Activated CD4-positive, CD25-positive, alpha-beta regulatory T cell treated with anti-CD3 and anti-CD28 coated beads, Interleukin-2, amount 50 U/mL, for 24 hours (primary cell): ENCODE measurements around the gene EMILIN2.
"Not testable (repeated sequence)": the region's sequence is repeated elsewhere in the genome, so short reads cannot be mapped to it uniquely, and the experiment has no call there.

Experiments
- ATAC-seq, 2 donors: fragments of 150-1000 bp; cut with Tn5 transposase; one replicate each; pipeline ENCODE4 v1.10.0; 2021; ENCODE audit warnings: mild to moderate bottlenecking in 1 of 2, moderate library complexity in 1 of 2

EMILIN2 gene

DNA sequence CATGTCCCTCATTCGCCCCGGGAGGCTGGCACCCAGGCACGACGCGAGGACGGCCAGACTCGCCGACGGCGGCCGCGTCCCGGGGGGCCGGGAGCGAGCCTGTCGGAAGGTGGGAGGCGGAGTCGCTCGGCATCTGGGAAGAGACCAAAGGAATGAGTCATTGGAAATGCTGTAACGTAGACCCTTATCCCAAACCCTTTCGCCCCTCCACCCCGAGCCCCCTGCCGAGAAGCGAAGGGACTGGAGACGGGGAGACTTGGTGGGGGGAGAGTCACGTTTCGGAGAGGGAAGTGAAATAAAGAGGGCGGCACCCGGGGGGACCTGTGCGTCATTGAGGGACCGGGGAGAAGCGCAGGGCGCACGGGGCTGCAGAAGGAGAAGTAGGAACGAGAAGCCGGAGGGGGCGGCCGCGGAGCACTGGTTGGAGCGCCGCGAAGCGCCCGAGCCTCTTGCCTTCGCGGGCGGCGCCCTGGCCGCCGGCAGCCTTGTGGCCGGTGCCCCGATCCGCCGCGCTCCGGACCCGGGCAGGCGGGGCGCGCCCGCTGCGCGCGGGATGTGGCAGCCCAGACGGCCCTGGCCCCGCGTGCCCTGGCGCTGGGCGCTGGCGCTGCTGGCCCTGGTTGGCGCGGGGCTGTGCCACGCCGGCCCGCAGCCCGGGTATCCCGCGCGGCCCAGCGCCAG, at the start of gene EMILIN2:
EMILIN2 (plus strand) TSS at position 371 of the 681 bp plus-strand sequence; CDS start at position 554, 183 bp downstream.
- peak; percentile 33 to 36 for ATAC-seq

- ATAC-seq, result no peak
Observed at GRCh38 chr18:2797951-2798350, 48.9 kb upstream of the EMILIN2 start.

- ATAC-seq, result no peak
Observed at GRCh38 chr18:2799369-2799768, 47.4 kb upstream of the EMILIN2 start.

GRCh38 chr18:2805970-2806943, 40.5 kb upstream of the EMILIN2 start:
- no peak for ATAC-seq

GRCh38 chr18:2808640-2809039, 38.2 kb upstream of the EMILIN2 start:
- not testable (repeated sequence) for ATAC-seq

- ATAC-seq, result not testable (repeated sequence)
Observed at GRCh38 chr18:2809666-2810183, 37.1 kb upstream of the EMILIN2 start.

GRCh38 chr18:2811416-2811815, 35.4 kb upstream of the EMILIN2 start:
- no peak for ATAC-seq

DNA sequence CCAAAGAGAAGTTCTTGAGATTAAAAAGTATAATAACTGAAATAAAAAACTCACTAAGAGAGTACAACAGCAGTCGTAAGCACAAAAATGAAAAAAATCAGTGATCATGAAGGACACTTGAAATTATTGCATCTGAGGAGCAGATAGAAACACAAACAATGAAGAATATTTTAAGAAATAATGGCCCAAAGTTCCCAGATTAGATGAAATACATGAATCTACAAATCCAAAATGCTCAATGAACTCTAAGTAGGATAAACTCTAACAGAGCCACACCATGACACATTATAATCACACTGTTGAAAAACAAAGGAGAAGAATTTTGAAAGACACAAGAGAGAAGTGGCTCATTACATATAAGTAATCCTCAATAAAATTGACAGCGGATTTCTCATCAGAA, 31.9 kb upstream of the EMILIN2 start:
- no peak for ATAC-seq

DNA sequence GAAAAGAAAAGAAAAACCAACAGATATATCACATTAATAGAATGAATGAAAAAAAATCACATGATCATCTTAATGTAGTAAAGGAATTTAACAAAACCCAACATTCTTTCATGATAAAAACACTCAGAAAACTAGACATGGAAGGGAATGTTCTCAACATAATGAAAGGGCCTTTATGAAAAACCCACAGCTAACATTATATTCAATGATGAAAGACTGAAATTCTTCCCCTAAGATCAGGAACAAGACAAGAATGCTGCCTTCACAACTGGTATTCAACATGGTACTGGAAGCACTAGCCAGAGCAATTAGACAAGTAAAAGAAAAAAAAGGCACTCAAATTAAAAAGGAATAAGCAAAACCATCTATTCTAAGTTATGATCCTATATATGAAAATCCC, 28.5 kb upstream of the EMILIN2 start:
- ATAC-seq, result no peak

- ATAC-seq, result no peak
Observed at GRCh38 chr18:2821695-2822094, 25.1 kb upstream of the EMILIN2 start.

- ATAC-seq, result no peak
Observed at GRCh38 chr18:2822213-2822921, 24.4 kb upstream of the EMILIN2 start.

- no peak for ATAC-seq
Observed at GRCh38 chr18:2823202-2823601, 23.6 kb upstream of the EMILIN2 start.

- no peak for ATAC-seq
Observed at GRCh38 chr18:2823966-2824365, 22.8 kb upstream of the EMILIN2 start.

DNA sequence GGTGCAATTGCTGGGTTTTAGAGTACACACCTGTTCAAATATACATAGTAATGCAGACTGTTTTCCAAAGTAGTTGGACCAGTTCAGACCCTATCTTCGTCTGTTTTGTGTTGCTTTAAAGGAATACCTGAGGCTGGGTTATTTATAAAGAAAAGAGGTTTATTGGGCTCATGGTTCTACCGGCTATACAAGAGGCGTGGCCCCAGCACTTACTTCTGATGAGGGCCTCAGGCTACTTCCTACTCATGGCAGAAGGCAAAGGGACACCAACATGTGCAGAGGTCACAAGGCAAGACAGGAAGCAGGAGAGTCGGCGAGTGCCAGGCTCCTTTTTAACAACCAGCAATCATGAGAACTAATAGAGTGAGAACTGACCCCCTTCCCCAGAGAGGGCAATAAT, 21.9 kb upstream of the EMILIN2 start:
- ATAC-seq, result no peak

- ATAC-seq, result no peak
Observed at GRCh38 chr18:2825613-2826175, 21.1 kb upstream of the EMILIN2 start.

DNA sequence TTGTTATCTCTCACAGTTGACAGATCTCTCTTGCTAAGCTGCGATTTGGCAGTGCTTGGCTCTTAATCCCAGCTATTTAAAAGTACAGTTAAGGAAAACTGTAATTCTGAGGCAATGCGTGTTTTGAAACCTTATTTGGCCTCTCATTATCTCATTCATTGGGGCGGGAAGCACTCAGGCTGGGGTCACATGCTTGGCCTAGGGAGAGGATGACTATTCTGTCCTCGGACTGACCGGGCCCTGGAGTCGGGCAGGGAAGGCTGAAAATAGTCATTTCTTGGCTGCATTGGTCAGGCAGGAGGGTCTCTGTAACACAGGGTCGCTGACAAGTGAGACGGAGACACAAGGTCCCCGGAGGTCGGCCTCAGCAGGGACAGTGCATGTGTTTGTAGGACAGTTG, 20.2 kb upstream of the EMILIN2 start:
- ATAC-seq, result no peak

GRCh38 chr18:2827061-2827460, 19.7 kb upstream of the EMILIN2 start:
- ATAC-seq, result no peak

GRCh38 chr18:2836118-2836517, 10.7 kb upstream of the EMILIN2 start:
- not testable (repeated sequence) for ATAC-seq

- ATAC-seq, result not testable (repeated sequence)
Observed at GRCh38 chr18:2837290-2837689, 9.5 kb upstream of the EMILIN2 start.

DNA sequence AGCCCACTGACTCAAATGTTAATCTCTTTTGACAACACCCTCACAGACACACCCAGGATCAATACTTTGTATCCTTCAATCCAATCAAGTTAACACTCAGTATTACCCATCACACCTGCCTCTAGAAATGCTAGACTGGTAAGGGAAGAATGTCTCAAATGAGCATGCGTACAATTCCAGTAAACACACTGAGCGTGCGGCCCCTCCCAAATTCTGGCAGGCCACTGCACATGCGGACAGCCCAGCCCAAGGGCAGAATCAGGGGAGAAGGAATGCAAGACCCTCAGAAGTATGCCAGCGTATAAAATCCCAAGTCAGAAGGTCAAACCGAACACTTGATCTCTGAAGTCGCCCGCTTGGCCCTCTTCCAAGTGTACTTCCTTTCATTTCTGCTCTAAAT, 7.6 kb upstream of the EMILIN2 start:
- ATAC-seq, result no peak

DNA sequence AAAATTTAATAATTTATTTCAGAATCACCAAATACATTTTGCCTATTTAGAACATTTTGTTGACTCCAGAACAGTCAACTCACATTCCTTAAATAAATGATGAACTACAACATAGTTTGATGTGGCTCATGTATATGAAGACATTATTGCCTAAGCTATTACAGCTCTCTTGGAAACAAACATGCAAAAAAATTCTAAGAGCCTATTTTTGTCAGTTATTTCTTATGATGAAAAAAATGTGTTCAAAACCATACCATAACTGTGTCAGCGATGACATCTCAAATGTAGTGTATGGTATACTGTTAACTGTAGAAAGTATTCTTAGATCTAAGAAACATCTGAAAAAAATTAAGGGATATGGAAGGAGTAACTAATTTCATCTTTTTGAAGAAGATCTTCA, 6.3 kb upstream of the EMILIN2 start:
- ATAC-seq, result no peak

DNA sequence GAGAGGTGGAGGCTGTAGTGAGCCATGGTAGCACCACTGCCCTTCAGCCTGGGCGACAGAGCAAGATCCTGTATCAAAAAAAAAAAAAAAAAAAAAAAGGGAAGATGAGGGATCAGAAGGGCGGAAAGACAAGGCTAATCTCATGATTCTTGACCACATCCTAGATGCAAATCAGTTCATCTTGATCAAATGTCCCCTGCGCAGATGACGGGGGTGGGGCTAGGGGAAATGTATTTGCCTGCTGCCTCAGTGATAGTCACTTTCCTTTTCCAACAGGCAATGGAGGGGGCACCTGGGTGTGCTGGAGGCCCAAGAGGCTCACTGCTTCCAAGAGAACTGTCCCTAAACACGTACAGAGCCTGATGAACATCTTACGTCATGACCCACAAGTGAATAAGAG, 3.7 kb upstream of the EMILIN2 start:
- no peak for ATAC-seq

GRCh38 chr18:2845172-2845571, 1.6 kb upstream of the EMILIN2 start:
- no peak for ATAC-seq
